Measurements from ENCODE around the gene BPIFB4.
"Not testable (repeated sequence)": the region's sequence is repeated elsewhere in the genome, so short reads cannot be mapped to it uniquely, and the experiment has no call there.

BPIFB4 gene

DNA sequence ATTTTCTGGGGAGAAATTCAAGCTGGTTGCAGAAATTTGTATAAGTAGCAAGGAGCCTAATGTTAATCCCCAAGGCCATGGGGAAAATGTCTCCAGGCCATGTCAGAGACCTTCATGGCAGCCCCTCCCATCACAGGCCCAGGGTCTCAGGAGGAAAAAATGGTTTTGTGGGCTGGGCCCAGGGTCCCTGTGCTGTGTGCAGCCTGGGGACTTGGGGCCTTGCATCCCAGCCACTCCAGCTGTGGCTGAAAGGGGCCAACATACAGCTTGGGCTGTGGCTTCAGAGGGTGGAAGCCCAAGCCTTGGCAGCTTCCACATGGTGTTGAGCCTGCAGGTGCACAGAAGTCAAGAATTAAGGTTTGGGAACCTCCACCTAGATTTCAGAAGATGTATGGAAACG lies 42.9 kb downstream of the BPIFB4 start:
- not testable (repeated sequence) for DNase-seq

DNA sequence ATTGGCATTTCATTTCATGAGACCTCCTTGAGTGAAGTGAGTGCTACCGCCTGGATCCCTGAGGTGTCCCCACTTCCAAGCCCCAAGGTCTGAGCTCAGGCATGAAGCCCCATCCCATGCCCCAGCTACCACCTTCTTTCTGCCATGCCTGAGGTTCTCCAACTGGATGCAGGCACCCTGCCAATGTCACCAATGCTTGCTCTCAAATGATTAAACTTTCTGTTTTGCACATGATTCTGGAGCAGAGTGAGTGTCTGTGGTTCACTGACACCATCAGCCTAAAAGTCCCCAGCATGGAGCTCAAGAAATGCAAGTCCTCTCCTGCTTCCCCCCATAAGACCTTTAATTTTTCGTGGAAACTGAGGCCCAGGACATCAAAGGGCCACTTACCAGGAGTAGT lies 44.8 kb downstream of the BPIFB4 start:
- no peak for DNase-seq

DNA sequence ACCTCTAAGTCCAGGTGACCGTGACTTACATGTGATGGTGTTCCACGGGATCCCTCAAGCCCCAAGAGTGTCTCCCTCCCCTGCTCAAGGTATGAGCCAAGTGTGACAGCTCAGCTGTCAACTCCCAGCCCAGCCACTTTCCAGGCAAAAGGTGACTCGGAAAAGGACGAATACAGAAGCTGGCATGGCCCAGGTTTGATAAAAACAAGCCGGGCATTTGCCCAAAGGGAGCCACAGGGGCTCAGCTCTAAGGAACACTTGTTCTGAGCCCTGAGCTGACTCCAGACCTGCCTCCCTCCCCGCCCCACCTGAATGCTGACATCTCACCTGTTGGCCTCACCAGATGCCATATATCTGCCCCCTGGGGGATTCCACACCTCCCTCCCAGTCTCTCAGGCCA lies 45.6 kb downstream of the BPIFB4 start:
- no peak for DNase-seq

GRCh38 chr20:33125983-33126382 lies 46.5 kb downstream of the BPIFB4 start:
- DNase-seq = no peak

GRCh38 chr20:33127422-33128097 lies 48.1 kb downstream of the BPIFB4 start:
- DNase-seq = no peak

GRCh38 chr20:33130568-33131061 lies 51.2 kb downstream of the BPIFB4 start:
- DNase-seq = no peak

DNA sequence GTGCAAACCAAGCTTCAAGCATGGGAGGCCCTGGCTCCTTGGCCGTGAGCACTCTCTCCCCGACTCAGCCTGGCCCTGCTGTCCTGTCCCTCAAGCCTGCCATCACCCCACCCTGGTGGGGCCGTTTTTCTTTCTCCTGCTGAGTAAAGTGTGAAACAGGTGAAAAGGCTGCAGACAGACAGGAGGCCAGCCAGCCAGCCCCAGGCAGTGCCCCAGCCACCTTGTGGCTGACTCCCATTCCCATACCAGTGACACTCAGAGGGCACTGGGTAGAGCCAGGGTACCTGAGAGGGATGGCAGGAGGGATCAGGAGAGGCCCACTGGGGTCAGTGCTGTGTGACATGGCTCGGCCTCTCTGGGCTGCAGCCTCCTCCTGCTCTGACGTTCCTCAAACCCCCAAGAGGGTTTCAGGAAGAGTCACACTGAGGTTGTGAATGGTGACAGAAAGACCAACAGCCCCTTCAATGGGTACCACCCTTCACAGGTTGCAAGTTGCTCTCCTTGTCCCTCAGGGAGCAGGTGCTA lies 52.6 kb downstream of the BPIFB4 start:
- no peak for DNase-seq

DNA sequence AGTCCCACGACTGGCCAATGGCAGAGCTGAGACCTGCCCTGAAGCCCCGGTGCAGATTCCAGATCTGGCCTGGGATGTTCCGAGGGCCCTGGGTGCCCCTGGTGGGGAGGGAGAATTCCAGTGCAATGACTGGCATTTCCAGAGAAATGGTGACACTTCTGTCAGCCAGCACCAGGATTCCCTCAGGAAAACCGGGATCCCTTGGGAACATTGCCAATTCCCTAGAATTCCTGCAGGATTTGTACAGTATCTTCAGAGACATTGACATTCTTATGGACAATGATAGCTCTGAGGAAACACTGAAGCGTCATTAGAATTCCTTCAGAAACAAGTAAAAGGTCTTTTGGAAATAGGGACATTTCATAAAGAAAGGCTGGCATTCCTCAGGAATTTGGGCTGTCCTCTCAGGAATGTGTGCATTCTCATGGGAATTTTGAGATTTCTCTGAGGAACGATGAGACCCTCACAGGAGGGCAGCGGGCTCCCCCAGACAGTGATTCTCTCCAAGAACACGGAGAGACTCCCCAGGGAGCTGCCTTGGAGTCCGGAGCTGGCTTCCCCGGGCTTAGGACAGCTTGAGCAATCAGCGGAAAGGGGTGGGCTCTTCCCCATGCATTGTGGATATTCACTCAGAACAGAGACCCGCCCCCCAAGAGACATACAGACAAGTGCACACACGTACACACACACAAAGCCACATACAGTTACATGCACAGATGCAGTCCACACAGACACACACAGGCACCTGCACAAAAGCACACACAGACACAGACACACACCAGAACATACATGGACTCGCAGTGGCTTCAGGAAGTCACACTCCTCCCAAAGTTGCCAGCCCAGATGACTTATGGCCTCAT lies 53.3 kb downstream of the BPIFB4 start:
- DNase-seq = no peak

DNA sequence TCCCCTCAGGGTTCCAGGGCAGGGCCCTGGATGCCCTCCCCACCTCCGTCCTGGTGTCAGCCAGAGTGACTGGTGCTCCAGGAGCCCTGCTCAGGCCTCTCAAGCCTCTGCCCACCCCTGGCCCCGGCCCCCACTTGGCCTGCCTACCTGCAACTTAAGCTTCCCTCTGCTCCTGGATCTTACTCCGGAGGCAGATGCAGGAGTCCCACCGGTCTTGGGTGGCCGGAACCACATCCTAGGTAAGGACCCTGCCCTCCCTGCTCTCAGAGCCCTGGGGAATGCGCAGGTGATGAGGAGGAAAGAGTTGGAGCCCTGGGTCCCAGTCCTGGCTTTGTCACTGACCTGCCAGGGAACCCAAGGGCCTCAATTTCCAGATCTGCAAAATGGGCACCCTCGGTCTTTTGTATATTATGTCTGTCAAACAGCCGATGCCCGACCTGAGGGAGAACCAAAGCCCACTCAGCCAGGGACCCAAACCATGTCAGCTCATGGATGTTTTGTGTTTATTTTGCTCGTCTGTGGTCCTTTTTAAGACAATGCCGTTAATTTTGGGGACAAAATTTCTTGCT lies 54.0 kb downstream of the BPIFB4 start:
- DNase-seq = no peak

GRCh38 chr20:33137195-33137594 lies 57.8 kb downstream of the BPIFB4 start:
- no peak for DNase-seq

DNA sequence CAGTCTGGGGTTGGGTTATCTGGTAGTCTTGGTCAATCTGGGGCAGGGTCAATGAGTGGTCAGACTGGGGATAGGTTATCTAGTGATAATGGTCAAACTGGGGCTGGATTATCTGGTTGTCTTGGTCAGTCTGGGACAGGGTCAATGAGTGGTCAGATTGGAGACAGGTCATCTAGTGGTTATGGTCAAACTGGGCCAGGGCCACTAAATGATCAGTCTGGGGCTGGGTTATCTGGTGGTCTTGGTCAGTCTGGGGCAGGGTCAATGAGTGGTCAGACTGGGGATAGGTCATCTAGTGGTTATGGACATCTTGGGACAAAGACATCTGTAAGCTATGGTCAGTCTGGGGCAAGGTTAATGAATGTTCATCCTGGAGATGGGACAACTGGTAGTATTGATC lies 60.0 kb downstream of the BPIFB4 start:
- DNase-seq = no peak

GRCh38 chr20:33145521-33145920 lies 66.1 kb downstream of the BPIFB4 start:
- DNase-seq = no peak

DNA sequence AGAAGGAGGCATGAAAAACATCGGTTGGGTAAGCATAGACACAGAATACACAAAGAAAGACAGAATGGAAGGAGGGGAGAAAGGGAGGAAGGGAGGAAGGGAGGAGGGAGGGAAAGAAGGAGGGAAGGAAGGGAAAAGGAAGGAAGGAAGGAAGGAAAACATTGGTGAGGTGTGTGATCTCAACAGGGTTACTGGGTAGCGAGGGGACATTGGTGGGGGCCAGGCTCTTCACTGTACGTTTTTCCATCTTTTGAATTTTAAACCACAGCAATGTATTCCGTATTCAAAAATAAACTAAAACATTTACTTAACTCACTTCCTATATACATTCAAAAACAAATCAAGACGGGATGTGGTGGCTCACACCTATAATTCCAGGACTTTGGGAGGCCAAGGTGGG lies 67.9 kb downstream of the BPIFB4 start:
- no peak for DNase-seq

GRCh38 chr20:33148040-33148439 lies 68.6 kb downstream of the BPIFB4 start:
- DNase-seq = no peak

GRCh38 chr20:33154252-33154651 lies 74.8 kb downstream of the BPIFB4 start:
- no peak for DNase-seq

GRCh38 chr20:33158637-33159385 lies 79.4 kb downstream of the BPIFB4 start:
- DNase-seq = no peak

GRCh38 chr20:33159713-33160112 lies 80.3 kb downstream of the BPIFB4 start:
- DNase-seq = no peak

DNA sequence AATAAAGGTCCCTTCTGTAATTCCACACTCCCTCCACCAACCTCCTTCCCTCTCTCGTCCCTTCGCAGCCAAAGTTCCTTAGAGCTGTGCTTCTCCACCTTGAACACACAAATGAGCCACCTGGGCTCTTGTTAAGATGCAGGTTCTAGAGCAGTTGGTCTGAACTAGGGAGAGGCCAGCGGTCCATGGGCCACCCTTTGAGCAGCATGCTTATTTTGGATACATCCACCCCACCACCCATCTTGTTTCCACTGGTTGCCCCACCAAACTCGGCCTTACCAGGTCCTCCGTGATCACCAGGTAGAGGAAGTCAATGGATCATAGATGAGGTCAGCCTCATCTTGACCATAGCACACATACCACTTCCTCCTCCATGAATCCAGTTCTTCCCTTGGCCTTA lies 81.2 kb downstream of the BPIFB4 start:
- no peak for DNase-seq

Data from DMS79 (cell line).